Nephron progenitor cell (in vitro differentiated cells): Measurements from ENCODE around the gene ACOT9.

Experiments
- DNase-seq: peaks from one replicate; pipeline ENCODE4 v3.0.0; 2021
- H3K27ac Mint-ChIP-seq: 2 replicates; pipeline ENCODE4 v1.8.0; 2021; ENCODE audit warnings: mild to moderate bottlenecking, moderate library complexity, mixed read lengths
- H3K27me3 Mint-ChIP-seq: 2 replicates; pipeline ENCODE4 v1.8.0; 2021; ENCODE audit warnings: mild to moderate bottlenecking, low read depth, mixed read lengths; ENCODE audit not compliant: poor library complexity
- H3K36me3 Mint-ChIP-seq: 2 replicates; pipeline ENCODE4 v1.8.0; 2021; ENCODE audit warnings: low read depth, mixed read lengths
- H3K4me1 Mint-ChIP-seq: 2 replicates; pipeline ENCODE4 v1.8.0; 2021; ENCODE audit warnings: mixed read lengths
- H3K4me3 Mint-ChIP-seq: 2 replicates; pipeline ENCODE4 v1.8.0; 2021; ENCODE audit warnings: mild to moderate bottlenecking, moderate library complexity, mixed read lengths
- H3K9me3 Mint-ChIP-seq: 2 replicates; pipeline ENCODE4 v1.8.0; 2021; ENCODE audit warnings: mild to moderate bottlenecking, moderate library complexity, mixed read lengths
- CTCF ChIP-seq: fragments of 200-600 bp; sonication (generic); IDR thresholded peaks from 2 replicates; pipeline ENCODE4 v1.5.0; 2021; ENCODE audit warnings: antibody characterized with exemption

Gene ACOT9

GRCh38 chrX:23759821-23760220 is 16.7 kb upstream of the ACOT9 start:
- no peaks in the 10 kb centered on the region for H3K36me3 Mint-ChIP-seq
- no peak for DNase-seq
- peaks cover 10% of the 10 kb centered on the region for H3K4me1 Mint-ChIP-seq
- TF ChIP-seq CTCF = no peak
- peaks cover 3% of the 10 kb centered on the region for H3K27me3 Mint-ChIP-seq
- no peak overlapping the region for H3K4me3 Mint-ChIP-seq
- peaks cover 6% of the 10 kb centered on the region for H3K9me3 Mint-ChIP-seq
- no peak overlapping the region for H3K27ac Mint-ChIP-seq

- Mint-ChIP-seq H3K27ac (no peak overlapping the region), H3K9me3 (peaks cover 4% of the 10 kb centered on the region), H3K36me3 (no peaks in the 10 kb centered on the region), H3K4me3 (no peak overlapping the region), H3K4me1 (peaks cover 14% of the 10 kb centered on the region), H3K27me3 (peaks cover 3% of the 10 kb centered on the region)
- TF ChIP-seq CTCF = peak; percentile 73
- peak; percentile 60 for DNase-seq
Observed at GRCh38 chrX:23756165-23756564, 13.1 kb upstream of the ACOT9 start.

DNA sequence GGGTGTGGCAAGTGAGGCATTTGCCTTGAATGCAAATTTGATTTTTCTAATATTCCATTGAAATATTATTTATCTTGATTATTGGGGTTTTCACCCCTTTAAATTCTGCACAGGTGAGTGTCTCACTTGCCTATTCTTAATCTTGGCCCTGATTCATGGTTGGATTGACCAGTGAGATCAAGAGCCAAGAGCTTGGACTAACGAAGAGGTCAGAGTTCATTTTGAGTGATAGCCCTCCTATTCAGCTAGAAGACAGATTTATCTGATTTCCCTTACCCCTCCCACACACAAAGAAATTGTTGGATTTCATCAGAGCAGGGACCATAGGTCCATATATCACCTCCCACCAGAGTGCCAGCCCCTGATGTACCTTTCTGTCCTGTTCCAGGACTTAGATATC is 11.6 kb upstream of the ACOT9 start:
- Mint-ChIP-seq H3K27me3 (peaks cover 3% of the 10 kb centered on the region), H3K4me3 (no peak overlapping the region), H3K4me1 (peaks cover 15% of the 10 kb centered on the region), H3K27ac (no peak overlapping the region), H3K9me3 (peaks cover 4% of the 10 kb centered on the region), H3K36me3 (no peaks in the 10 kb centered on the region)
- no peak for DNase-seq
- no peak for TF ChIP-seq CTCF

GRCh38 chrX:23752740-23753415 is 9.8 kb upstream of the ACOT9 start:
- no peak for TF ChIP-seq CTCF
- no peak overlapping the region for H3K4me3 Mint-ChIP-seq
- no peaks in the 10 kb centered on the region for H3K36me3 Mint-ChIP-seq
- DNase-seq = no peak
- H3K27me3 Mint-ChIP-seq = no peaks in the 10 kb centered on the region
- H3K4me1 Mint-ChIP-seq = peaks cover 22% of the 10 kb centered on the region
- peak overlapping the region; percentile 94 for H3K27ac Mint-ChIP-seq
- H3K9me3 Mint-ChIP-seq = no peaks in the 10 kb centered on the region

DNA sequence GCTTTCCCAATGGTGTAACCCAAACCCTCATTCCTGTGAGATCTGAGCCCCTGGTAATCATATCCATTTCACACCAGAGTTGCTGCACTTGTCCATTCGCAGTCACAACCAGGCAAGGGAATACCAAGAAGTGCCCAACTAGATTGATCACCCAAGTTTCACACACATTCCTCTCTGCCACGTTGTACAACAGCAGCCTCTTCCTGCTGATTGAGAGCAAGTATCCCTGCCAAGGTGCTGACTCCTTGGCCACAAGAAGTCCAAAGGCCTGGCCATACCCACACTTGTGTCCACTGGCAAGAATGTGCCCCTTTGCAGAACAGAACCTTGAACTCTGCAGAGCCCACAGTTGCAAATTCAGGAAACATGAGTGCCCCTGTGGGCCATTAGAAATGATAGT is 6.5 kb upstream of the ACOT9 start:
- H3K36me3 Mint-ChIP-seq = no peaks in the 10 kb centered on the region
- no peaks in the 10 kb centered on the region for H3K9me3 Mint-ChIP-seq
- DNase-seq = no peak
- TF ChIP-seq CTCF = no peak
- H3K27me3 Mint-ChIP-seq = no peaks in the 10 kb centered on the region
- no peak overlapping the region for H3K4me3 Mint-ChIP-seq
- peaks cover 14% of the 10 kb centered on the region for H3K4me1 Mint-ChIP-seq
- H3K27ac Mint-ChIP-seq = peak overlapping the region; percentile 56

DNA sequence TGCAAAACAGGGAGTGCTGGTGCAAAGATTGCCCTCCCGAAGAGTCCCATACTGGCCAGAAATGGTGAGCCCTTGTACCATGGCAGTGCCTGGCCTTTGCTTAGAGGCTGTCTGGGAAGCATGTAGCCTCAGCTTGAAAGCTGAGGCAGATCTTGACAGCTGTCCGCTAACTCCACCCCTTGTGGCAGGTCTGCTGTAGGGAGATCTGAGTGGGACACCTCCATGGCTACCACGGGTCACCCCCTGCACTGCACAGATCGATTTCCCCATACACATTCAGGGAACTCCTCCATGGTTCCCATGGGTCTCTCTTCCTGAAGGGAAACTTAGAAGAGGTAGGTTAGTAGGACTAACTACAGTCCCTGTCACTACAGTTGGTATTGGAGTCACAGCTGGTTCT is 6.1 kb upstream of the ACOT9 start:
- TF ChIP-seq CTCF = no peak
- H3K4me1 Mint-ChIP-seq = peaks cover 12% of the 10 kb centered on the region
- H3K27me3 Mint-ChIP-seq = no peaks in the 10 kb centered on the region
- H3K4me3 Mint-ChIP-seq = no peak overlapping the region
- no peaks in the 10 kb centered on the region for H3K9me3 Mint-ChIP-seq
- DNase-seq = no peak
- H3K27ac Mint-ChIP-seq = no peak overlapping the region
- H3K36me3 Mint-ChIP-seq = no peaks in the 10 kb centered on the region
